GM21825 (cell line): ENCODE results near the gene IL10RB.
A peak's percentile ranks its signal among the peaks of the same experiment; 100 is the strongest.
"Not testable (repeated sequence)": the region's sequence is repeated elsewhere in the genome, so short reads cannot be mapped to it uniquely, and the experiment has no call there.

Experiments used
- ATAC-seq: cut with Tn5 transposase; IDR thresholded peaks from one replicate; pipeline ENCODE4 v1.9.1; 2021; ENCODE audit warnings: mild to moderate bottlenecking, moderate library complexity; ENCODE audit not compliant: unreplicated experiment

IL10RB gene

GRCh38 chr21:33300701-33301631 is 34.8 kb downstream of the IL10RB start:
- no peak for ATAC-seq

GRCh38 chr21:33301632-33302002 is 35.5 kb downstream of the IL10RB start:
- ATAC-seq = no peak

- no peak for ATAC-seq
Observed at GRCh38 chr21:33302055-33302454, 35.9 kb downstream of the IL10RB start.

GRCh38 chr21:33302796-33303195 is 36.6 kb downstream of the IL10RB start:
- no peak for ATAC-seq

GRCh38 chr21:33305344-33305671 is 39.1 kb downstream of the IL10RB start:
- ATAC-seq = no peak

- ATAC-seq = no peak
Observed at GRCh38 chr21:33305938-33306337, 39.8 kb downstream of the IL10RB start.

GRCh38 chr21:33308586-33309490 is 42.7 kb downstream of the IL10RB start:
- ATAC-seq = peak; percentile 76

GRCh38 chr21:33309778-33310177 is 43.6 kb downstream of the IL10RB start:
- no peak for ATAC-seq

GRCh38 chr21:33312121-33312520 is 46.0 kb downstream of the IL10RB start:
- ATAC-seq = no peak

GRCh38 chr21:33313183-33313582 is 47.0 kb downstream of the IL10RB start:
- no peak for ATAC-seq

GRCh38 chr21:33313611-33314010 is 47.4 kb downstream of the IL10RB start:
- no peak for ATAC-seq

- no peak for ATAC-seq
Observed at GRCh38 chr21:33314111-33314510, 47.9 kb downstream of the IL10RB start.

- ATAC-seq = no peak
Observed at GRCh38 chr21:33315946-33316710, 50.0 kb downstream of the IL10RB start.

GRCh38 chr21:33317145-33317544 is 51.0 kb downstream of the IL10RB start:
- no peak for ATAC-seq

GRCh38 chr21:33317786-33318486 is 51.8 kb downstream of the IL10RB start:
- ATAC-seq = no peak

GRCh38 chr21:33321005-33321404 is 54.8 kb downstream of the IL10RB start:
- ATAC-seq = not testable (repeated sequence)

- ATAC-seq = not testable (repeated sequence)
Observed at GRCh38 chr21:33323610-33324009, 57.4 kb downstream of the IL10RB start.

- ATAC-seq = peak; percentile 70
Observed at GRCh38 chr21:33324291-33325221, 58.4 kb downstream of the IL10RB start, which contains the start of gene IFNAR1. Gene IFNAR1 (plus strand): TSS chr21:33324970. CDS start chr21:33325056, 86 bp downstream.
